ENCODE results near the gene ZNF239. TPM values are rescaled to one million over a fixed set of nuclear protein-coding genes. Genes with fewer than 3 reads are reported as not detected.
"Not testable (repeated sequence)": the region's sequence is repeated elsewhere in the genome, so short reads cannot be mapped to it uniquely, and the experiment has no call there.

The ZNF239 gene
- total RNA-seq, 1 donor from 2014 or later: 0.96 TPM

DNA sequence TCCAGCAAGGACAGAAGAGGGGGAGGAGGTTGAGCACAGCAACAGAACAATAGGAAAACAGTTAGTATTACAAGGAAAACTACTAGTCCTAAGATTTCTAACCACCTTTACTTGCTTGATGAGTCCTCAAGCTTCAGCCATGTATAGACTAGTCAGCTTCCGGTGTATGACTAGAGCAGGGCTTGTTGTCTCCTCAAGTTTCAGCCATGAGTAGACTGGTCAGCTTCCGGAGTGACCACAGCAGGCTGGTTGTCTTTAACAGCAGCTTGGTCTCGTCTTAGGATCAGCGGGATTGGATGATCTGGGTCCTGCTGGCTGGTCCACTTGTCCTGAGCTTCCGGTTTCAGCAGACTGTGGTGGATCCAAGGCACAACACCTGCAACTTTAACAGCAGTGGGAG is 10.6 kb upstream of the ZNF239 start:
- intact Hi-C loops (cut with micrococcal nuclease): no loop called here

DNA sequence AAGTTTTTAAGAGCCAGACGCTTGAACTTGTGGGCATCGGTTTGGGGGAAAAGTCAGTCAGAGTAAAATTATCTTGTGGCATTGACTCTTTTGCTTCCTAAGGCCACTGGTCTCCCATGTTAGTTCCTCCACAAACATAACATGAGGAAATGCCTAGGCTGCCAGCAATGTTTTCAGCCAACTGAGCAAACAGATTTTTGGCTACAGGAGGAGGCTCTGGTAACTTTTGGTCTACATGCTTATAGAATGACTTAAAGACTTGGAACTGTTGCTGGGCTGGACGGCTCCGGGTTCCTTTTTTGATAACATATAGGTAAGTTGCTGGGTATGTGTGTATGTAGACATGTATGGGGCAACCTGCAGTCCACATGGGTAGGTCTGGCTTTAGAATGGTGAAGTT is 9.6 kb upstream of the ZNF239 start:
- intact Hi-C loops (cut with micrococcal nuclease): no loop called here

DNA sequence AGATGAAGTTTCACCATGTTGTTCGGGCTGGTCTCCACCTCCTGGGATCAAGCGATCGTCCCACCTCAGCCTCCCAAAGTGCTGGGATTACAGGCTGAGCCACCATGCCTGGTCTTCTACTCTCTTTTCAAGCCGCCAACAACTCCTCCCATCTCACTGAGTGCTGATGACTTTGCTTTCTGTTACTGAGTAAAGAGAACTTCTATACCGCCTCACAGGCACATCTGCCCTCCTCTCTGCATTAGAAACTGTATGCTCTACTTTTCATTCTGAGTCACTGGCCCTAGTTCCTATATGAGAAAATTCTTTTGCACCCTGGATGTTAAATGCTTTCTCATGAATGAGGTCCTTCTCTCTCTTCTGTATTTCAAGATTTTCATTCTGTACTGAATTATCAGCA is 2.2 kb upstream of the ZNF239 start:
- intact Hi-C loops (cut with micrococcal nuclease): loop anchor here (10.0 kb wide), 1 partner anchor 792 kb away; the partner anchor contains the start of gene BMS1

DNA sequence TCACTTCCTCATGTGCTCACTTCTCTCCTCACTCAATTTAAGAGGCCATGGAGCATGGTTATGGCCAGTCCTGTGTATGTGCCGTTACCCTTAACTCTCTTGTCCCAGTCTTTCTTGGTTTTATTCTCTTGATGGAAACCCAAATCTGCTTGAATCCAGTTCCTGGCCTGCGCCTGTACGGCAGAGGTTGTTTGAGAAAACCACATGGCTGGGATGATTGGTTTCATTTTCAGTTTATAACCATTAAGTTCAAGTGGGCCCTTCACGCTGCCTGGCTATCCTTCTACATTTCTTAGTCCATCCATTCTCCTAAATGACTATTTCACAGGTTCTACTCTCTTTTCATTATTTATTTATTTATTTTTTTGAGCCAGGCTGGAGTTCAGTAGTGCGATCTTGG is 1.6 kb upstream of the ZNF239 start:
- intact Hi-C loops (cut with micrococcal nuclease): loop anchor here (10.0 kb wide), 1 partner anchor 791 kb away; the partner anchor contains the start of gene BMS1

DNA sequence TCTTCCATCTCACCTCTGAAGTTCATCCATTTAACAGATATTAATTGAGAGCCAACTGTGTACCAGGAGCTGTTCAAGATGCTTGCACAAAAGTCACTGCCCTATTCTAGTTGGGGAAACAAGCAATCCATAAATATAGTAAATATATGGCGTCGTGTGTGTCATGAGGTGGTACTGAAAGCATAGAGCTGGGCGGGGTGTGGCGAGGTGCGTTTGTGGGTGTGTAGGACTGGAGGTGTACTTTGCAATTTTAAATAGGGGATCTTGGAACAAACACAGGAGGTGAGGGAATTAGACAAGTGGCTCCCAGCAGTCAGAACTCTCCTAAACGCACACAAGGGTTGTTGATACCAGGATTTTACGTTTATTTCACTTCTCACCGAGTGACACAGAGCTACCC is 490 bp upstream of the ZNF239 start:
- intact Hi-C loops (cut with micrococcal nuclease): loop anchor here (1.0 to 10.0 kb wide), 5 partner anchors 20 to 790 kb away; partner anchors contain the start of genes BMS1, CSGALNACT2 and ZNF485

DNA sequence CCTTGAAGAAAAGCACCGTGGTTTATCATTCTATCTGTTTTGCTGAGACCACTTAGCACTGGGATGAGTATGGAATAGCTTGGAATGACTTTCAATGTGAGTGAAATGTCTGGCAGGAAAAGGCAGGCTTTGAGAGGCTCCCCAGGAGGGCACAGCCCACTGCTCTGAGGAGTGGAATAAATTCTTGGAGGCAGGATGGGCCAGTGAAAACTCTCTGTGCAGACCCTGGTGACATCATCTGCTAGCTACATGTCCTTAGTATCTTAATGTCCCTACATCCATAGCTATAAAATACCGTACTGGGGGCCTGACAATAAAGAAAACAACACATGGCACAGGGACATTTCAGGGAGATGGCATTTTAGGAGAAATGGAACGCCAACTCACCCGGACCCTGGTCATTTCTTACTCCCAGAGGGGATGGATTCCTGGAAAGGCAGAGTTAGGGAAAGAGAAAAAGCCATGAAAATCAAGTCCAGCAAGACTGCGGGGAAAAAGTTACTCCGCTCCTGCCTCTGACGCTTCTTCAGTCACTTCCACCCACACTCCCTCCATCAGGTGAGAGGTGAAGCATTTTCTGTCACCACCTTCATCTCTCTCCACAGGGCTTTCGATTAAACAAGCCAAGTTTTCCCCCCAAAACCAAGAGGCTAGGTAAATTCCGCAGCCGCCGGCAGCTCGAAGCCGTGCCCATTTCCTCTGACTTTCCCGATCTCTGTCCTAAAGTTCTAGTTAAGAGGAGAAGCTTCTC is 991 bp downstream of the ZNF239 start:
- intact Hi-C loops (cut with micrococcal nuclease): loop anchor here (5.0 to 10.0 kb wide), 2 partner anchors 436 to 789 kb away; partner anchors contain the start of genes BMS1 and CSGALNACT2

DNA sequence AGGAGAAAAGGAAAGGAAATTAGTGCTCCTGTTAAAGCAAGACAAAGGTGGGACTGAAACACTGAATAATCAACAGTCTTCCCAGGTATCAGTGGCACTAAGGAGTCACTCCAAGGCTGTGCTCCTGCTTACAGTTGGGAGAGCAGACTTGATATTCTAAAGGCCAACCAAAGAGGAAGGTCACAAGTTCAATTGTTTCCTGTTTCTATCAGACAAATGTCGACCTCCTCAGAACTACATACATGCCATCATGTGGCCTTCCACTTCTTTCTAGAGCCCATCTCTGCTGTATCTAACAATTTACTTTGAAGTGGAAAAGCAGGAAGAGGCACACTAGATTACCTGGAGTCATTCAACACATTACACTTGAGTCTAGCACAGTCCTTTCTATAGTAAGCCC is 3.4 kb downstream of the ZNF239 start:
- intact Hi-C loops (cut with micrococcal nuclease): loop anchor here (5.0 to 10.0 kb wide), 2 partner anchors 434 to 786 kb away; partner anchors contain the start of genes BMS1 and CSGALNACT2

DNA sequence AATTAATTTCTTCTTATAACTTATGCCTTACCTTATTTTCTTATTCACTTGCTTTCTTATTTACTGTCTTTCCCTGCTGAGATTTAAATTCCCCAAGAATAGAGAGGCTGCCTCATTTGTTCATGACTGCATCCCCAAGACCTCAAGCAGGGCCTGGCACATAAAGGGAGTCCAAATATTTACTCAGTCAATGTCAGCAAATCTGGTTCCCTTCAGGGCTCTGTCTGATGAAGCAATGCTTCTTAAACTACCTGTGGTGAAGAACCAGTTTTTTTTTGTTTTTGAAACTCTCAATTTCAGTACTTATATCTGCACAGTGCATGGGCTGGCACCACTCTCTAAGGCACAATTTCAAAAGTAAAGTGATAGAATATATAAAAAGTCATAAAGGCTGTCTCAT is 4.7 kb downstream of the ZNF239 start:
- intact Hi-C loops (cut with micrococcal nuclease): loop anchor here (5.0 to 10.0 kb wide), 2 partner anchors 432 to 785 kb away; partner anchors contain the start of genes BMS1 and CSGALNACT2

DNA sequence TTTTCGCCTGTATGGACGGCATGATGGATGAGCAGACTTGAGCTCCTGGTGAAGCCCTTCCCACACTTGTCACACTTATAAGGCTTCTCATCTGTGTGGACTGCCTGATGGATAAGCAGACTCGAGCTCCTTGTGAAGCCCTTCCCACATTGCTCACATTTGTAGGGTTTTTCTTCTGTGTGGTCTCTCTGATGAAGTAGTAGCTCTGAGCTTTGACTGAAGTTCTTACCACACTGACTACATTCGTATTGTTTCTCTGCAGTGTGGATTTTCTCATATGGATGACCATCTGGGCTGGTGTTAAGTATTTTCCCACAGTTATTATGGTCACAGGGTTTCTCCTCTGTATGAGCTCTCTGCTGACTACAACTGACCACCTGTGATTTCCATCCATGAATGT is 17.2 kb downstream of the ZNF239 start:
- intact Hi-C loops (cut with micrococcal nuclease): no loop called here

DNA sequence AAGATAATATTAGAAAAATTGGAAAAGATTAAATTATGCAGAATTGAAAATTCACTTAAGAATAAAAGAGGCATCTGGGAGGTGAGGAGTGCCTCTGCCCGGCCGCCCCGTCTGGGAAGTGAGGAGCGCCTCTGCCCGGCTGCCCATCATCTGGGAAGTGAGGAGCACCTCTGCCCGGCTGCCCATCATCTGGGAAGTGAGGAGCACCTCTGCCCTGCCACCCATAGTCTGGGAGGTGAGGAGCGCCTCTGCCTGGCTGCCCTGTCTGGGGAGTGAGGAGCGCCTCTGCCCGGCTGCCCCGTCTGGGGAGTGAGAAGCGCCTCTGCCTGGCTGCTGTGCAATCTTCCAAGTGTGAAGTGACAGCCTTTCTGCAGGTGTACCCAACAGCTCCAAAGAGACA is 30.7 kb downstream of the ZNF239 start:
- intact Hi-C loops (cut with micrococcal nuclease): not testable (repeated sequence)

DNA sequence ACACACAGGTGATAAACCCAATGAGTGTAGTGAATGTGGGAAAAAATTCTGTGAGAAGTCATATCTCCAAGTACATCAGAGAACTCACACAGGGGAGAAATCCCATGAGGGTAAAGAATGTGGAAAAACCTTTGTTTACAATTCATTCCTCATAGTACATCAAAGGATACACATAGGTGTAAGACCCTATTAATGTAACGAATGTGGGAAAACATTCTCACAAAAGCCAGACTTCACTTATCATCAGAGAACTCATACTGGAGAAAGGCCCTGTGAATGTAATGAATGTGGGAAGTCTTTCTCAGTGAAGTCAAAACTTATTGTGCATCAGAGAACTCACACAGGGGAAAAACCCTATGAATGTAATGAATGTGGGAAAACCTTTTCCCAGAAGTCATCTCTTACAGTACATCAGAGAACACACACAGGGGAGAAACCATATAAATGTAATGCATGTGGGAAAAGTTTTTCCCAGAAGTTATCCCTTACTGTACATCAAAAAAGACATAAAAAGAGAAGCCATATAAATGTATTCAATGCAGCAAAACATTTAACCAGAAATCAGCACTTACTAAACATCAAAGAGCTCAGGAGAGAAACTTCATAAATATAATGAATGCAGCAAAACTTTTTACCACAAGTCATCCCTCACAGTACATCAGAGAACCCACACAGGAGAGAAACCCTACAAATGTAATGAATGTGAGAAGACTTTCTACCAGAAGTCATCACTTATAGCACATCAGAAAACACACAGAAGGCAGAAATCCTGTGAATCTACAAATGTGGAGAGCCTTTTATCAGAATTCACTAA is 49.8 kb downstream of the ZNF239 start:
- intact Hi-C loops (cut with micrococcal nuclease): no loop called here

Other genes with a start within 250 kb of the ZNF239 start
- not detected in 2 replicates for gene FXYD4, start 203.0 kb downstream of the ZNF239 start, total RNA-seq
- gene HNRNPF, start 165.4 kb downstream of the ZNF239 start, total RNA-seq: 430 and 439 TPM in 2 replicates
- 3.4 TPM in 2 replicates for gene ZNF487, start 137.5 kb downstream of the ZNF239 start, total RNA-seq
- gene ZNF485, start 31.8 kb upstream of the ZNF239 start, total RNA-seq: 2.8 and 3.1 TPM in 2 replicates
- gene ZNF32, start 74.3 kb upstream of the ZNF239 start, total RNA-seq: 13.7 and 13.9 TPM in 2 replicates

Data from T-helper 1 cell treated with Interleukin-12 subunit alpha and Interleukin-12 subunit beta and Interleukin-4 antibody, amounts not matched to agents 30 ng/mL and 1 ng/mL, for 36 hours (primary cell).